PC-9 (cell line): ENCODE results near the gene CDH13.

Experiments
- CTCF ChIP-seq: fragments of 200-600 bp; sonication (generic); conservative IDR thresholded peaks from 2 replicates; pipeline ENCODE4 v1.6.1; 2017; ENCODE audit warnings: mixed run types, antibody characterized with exemption, mild to moderate bottlenecking, moderate library complexity
- EZH2 ChIP-seq: fragments of 200-600 bp; sonication (generic); IDR thresholded peaks from 2 replicates; pipeline ENCODE4 v1.8.0; 2017; ENCODE audit warnings: antibody characterized with exemption, low read depth

GRCh38 chr16:82684256-82684655 is 57.5 kb downstream of the CDH13 start:
- TF ChIP-seq EZH2 (no peak), CTCF (no peak)
